PC-3 (cell line): ENCODE measurements around the gene CBX6. TPM values are rescaled to one million over a fixed set of nuclear protein-coding genes. Genes with fewer than 3 reads are reported as not detected.

Experiments used
- ATAC-seq: fragments of 200-7000 bp; cut with Tn5 transposase; 2 replicates; pipeline ENCODE4 v1.9.1; 2020; ENCODE audit warnings: mild to moderate bottlenecking, moderate library complexity
- BruUV-seq: library from RNA; stranded (reverse); fragments of 400-500 nt; replicated peaks from 2 replicates; lab custom pipeline; 2021; lab: Mats Ljungman, UMichigan
- CTCF ChIA-PET: fragments of 300-600 bp; sonication (Branson Sonifier 250); formaldehyde crosslinking; loops from one replicate; lab custom pipeline; 2022; ENCODE audit warnings: antibody characterized with exemption; lab: Charles Lee
- POLR2A ChIA-PET: fragments of 300-600 bp; sonication (Branson Sonifier 250); formaldehyde crosslinking; loops from one replicate; lab custom pipeline; 2022; ENCODE audit warnings: antibody characterized with exemption; ENCODE audit not compliant: unreplicated experiment; lab: Charles Lee
- DNase-seq: peaks from one replicate; pipeline ENCODE4 v3.0.0-alpha.2; 2015
- H2AFZ ChIP-seq: fragments of 300-600 bp; sonication (generic); 2 replicates; pipeline ENCODE4 v1.6.0; 2016; ENCODE audit warnings: antibody characterized with exemption, low read length
- H3F3A ChIP-seq: fragments of 300-600 bp; sonication (generic); one replicate; pipeline ENCODE4 v1.6.0; 2017; ENCODE audit warnings: antibody characterized with exemption, low read length, control low read depth, mild to moderate bottlenecking; ENCODE audit not compliant: unreplicated experiment
- H3K27ac ChIP-seq: fragments of 300-600 bp; sonication (generic); 2 replicates; pipeline ENCODE4 v1.5.1; 2016; ENCODE audit warnings: mild to moderate bottlenecking, low read length
- H3K27me3 ChIP-seq: fragments of 300-600 bp; sonication (generic); 2 replicates; pipeline ENCODE4 v1.6.1; 2016; ENCODE audit warnings: low read length, mixed read lengths
- H3K36me3 ChIP-seq: fragments of 300-600 bp; sonication (generic); 2 replicates; pipeline ENCODE4 v1.6.1; 2016; ENCODE audit warnings: low read depth, mixed run types, low read length, mixed read lengths
- H3K4me1 ChIP-seq: fragments of 300-600 bp; sonication (generic); 2 replicates; pipeline ENCODE4 v1.5.1; 2016; ENCODE audit warnings: low read length; ENCODE audit not compliant: insufficient read depth
- H3K4me2 ChIP-seq: fragments of 300-600 bp; sonication (generic); 2 replicates; pipeline ENCODE4 v1.6.0; 2016; ENCODE audit warnings: low read length
- H3K4me3 ChIP-seq: fragments of 300-600 bp; sonication (generic); 2 replicates; pipeline ENCODE4 v1.5.1; 2016; ENCODE audit warnings: mild to moderate bottlenecking, low read length, mixed read lengths
- H3K79me2 ChIP-seq: fragments of 300-600 bp; sonication (generic); 2 replicates; pipeline ENCODE4 v1.6.1; 2017; ENCODE audit warnings: low read length, mixed read lengths
- H3K9ac ChIP-seq: fragments of 300-600 bp; sonication (generic); 2 replicates; pipeline ENCODE4 v1.6.0; 2016; ENCODE audit warnings: mild to moderate bottlenecking, low read length
- H3K9me2 ChIP-seq: fragments of 300-600 bp; sonication (generic); replicated peaks from 2 replicates; pipeline ENCODE4 v1.6.1; 2016; ENCODE audit warnings: mixed run types, low read length, mixed read lengths
- H3K9me3 ChIP-seq: fragments of 300-600 bp; sonication (generic); 2 replicates; pipeline ENCODE4 v1.6.1; 2016; ENCODE audit warnings: low read length, mixed read lengths
- H4K20me1 ChIP-seq: fragments of 300-600 bp; sonication (generic); 2 replicates; pipeline ENCODE4 v1.6.1; 2016; ENCODE audit warnings: low read length, mixed read lengths
- EZH2 ChIP-seq: fragments of 300-600 bp; sonication (generic); IDR thresholded peaks from one replicate; pipeline ENCODE4 v1.6.1; 2017; ENCODE audit warnings: antibody characterized with exemption, mild to moderate bottlenecking, low read length; ENCODE audit not compliant: unreplicated experiment
- EZH2phosphoT487 ChIP-seq: fragments of 300-600 bp; sonication (generic); IDR thresholded peaks from 2 replicates; pipeline ENCODE4 v1.6.1; 2018; ENCODE audit warnings: mild to moderate bottlenecking, antibody characterized with exemption, low read length, borderline replicate concordance
- intact Hi-C: fragments of 100-400 bp; cut with micrococcal nuclease; formaldehyde crosslinking; loops from 2 replicates; pipeline ENCODE4 v1.9.0; 2023
- total RNA-seq: library from RNA; depleted of rRNA; stranded (reverse); fragments of >200 nt; gene quantifications from 2 replicates; pipeline ENCODE4 v1.2.3, GENCODE V29; 2014
- TF ChIP-seq, protein P1 (sequence below): fragments of 300-600 bp; sonication (generic); conservative IDR thresholded peaks from 2 replicates; pipeline ENCODE4 v1.5.1; 2017; ENCODE audit warnings: antibody characterized with exemption, low read depth, mild to moderate bottlenecking, low read length

CBX6 gene
- total RNA-seq, 1 experiment from 2014 or later = 37.5 TPM

DNA sequence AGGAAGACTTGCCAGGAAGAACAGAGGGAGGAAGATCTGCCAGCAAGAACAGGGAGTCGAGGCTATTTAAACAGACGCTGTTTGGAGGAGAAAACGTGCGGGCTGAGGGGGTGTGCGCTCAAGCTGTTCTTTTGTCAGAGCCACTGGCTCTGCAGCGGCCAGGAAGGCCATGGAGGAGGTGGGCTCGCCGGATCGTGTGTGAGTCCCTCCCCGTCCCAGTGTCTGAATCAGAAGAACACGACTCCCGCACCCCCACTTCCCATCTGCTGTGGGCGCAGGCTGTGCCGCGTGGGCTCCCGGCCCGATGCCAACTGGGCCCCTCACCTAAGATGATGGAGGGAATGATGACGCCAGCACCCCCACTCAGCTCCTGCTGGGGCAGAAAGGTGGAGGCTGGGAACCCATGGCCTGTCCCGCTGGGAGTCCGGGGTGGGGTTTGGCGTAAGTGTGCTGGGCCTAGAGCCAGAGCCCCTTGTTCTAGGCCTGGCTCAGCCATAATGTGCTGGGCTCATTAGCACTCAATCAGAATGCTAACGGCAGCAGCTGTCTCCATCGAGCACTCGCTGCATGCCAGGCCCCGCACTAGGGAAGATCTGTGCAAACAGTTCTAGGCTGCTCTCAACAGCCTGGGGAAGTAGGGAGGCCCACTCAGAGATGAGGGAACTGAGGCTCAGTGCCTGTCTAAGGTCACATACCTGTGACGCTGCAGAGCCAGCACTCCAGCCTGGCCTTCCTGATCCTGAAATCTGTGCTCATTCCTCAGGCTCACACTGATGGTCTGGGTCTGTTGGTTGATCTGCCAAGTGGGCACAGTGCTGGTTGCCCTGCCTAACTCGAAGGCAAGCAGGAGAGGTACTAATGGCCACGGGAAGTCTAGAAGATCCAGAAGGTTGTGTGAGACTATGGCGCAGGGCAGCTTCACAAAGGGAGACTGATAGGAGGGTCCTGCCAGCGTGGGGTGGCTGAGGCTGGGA is 39.7 kb downstream of the CBX6 start:
- Histone ChIP-seq H3K9me3 (no peaks in the 10 kb centered on the region), H3K27ac (no peak overlapping the region), H3K27me3 (no peaks in the 10 kb centered on the region), H3K4me2 (no peak overlapping the region), H3K36me3 (no peaks in the 10 kb centered on the region), H3K4me1 (peaks cover 13% of the 10 kb centered on the region), H3K9me2 (no peaks in the 10 kb centered on the region), H2AFZ (no peak overlapping the region), H3K4me3 (no peak overlapping the region), H3K9ac (no peak overlapping the region), H3F3A (no peaks in the 10 kb centered on the region), H4K20me1 (no peaks in the 10 kb centered on the region), H3K79me2 (no peaks in the 10 kb centered on the region)
- TF ChIP-seq, protein P1, sequence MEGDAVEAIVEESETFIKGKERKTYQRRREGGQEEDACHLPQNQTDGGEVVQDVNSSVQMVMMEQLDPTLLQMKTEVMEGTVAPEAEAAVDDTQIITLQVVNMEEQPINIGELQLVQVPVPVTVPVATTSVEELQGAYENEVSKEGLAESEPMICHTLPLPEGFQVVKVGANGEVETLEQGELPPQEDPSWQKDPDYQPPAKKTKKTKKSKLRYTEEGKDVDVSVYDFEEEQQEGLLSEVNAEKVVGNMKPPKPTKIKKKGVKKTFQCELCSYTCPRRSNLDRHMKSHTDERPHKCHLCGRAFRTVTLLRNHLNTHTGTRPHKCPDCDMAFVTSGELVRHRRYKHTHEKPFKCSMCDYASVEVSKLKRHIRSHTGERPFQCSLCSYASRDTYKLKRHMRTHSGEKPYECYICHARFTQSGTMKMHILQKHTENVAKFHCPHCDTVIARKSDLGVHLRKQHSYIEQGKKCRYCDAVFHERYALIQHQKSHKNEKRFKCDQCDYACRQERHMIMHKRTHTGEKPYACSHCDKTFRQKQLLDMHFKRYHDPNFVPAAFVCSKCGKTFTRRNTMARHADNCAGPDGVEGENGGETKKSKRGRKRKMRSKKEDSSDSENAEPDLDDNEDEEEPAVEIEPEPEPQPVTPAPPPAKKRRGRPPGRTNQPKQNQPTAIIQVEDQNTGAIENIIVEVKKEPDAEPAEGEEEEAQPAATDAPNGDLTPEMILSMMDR = no peak
- TF ChIP-seq EZH2 (no peak), EZH2phosphoT487 (no peak)
- CTCF ChIA-PET = no interaction called here
- intact Hi-C loops = no loop called here
- POLR2A ChIA-PET = no interaction called here
- BruUV-seq = no TSS peak
- ATAC-seq (no peak), DNase-seq (no peak)

DNA sequence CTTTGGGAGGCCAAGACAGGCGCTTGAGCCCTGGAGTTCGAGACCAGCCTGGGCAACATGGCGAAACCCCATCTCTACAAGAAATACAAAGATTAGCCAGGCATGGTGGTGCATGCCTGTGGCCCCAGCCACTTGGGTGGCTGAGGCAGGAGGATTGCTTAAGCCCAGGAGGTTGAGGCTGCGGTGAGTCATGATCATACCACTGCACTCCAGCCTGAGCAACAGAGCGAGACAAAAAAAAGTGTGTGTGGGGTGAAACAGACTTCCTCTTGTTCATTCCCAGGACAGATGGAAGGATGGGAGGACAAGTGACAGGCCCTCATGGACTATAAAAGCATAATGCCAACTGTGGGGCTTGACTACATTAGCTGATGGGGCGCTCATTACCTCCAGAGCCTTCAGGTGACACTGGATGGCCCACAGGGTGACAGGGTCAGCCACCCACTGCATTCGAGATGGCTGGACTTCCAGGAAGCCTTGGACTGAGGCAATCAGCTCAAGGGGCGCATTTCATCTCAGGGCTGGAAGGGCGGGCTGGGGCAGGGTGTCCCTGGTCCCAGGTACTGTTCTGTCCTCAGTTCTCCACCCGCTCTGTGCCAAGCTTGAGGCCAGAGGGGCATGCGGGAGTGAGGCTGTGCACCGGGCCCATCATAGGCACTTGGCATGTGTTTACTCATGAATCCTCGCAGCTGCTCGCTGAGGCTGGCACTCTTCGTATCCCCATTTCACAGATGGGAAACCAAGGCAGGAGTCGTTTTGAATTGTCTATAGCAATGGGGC is 40.7 kb downstream of the CBX6 start:
- Histone ChIP-seq H3K4me2 (no peak overlapping the region), H3K9me2 (no peaks in the 10 kb centered on the region), H3K27me3 (no peaks in the 10 kb centered on the region), H3K9me3 (no peaks in the 10 kb centered on the region), H3F3A (no peaks in the 10 kb centered on the region), H3K27ac (no peak overlapping the region), H3K4me3 (no peak overlapping the region), H3K36me3 (no peaks in the 10 kb centered on the region), H2AFZ (no peak overlapping the region), H3K4me1 (peaks cover 11% of the 10 kb centered on the region), H3K79me2 (no peaks in the 10 kb centered on the region), H4K20me1 (no peaks in the 10 kb centered on the region), H3K9ac (no peak overlapping the region)
- DNase-seq (no peak), ATAC-seq (no peak)
- ChIA-PET POLR2A (no interaction called here), CTCF (no interaction called here)
- BruUV-seq = no TSS peak
- intact Hi-C loops = no loop called here
- TF ChIP-seq, protein P1 = no peak
- no peak for TF ChIP-seq EZH2phosphoT487
- TF ChIP-seq EZH2 = no peak

DNA sequence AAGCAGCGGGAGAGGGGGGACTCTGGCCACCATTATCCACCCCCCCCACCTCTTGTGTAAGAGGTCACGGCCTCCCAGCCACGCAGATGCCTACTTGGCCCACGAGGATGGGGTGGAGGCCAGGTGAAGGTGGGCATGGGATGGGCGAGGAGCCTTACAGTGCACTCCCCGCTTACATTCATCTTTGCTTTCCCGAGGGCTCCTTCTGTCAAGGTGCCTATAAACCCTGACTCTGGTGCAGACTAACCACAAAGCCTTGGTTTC is 41.2 kb downstream of the CBX6 start:
- H3K27me3 ChIP-seq = no peaks in the 10 kb centered on the region
- no peaks in the 10 kb centered on the region for H3F3A ChIP-seq
- no peak overlapping the region for H3K4me3 ChIP-seq
- no peaks in the 10 kb centered on the region for H4K20me1 ChIP-seq
- no peak overlapping the region for H3K27ac ChIP-seq
- H2AFZ ChIP-seq = no peak overlapping the region
- H3K36me3 ChIP-seq = no peaks in the 10 kb centered on the region
- H3K9ac ChIP-seq = no peak overlapping the region
- H3K4me2 ChIP-seq = no peak overlapping the region
- H3K4me1 ChIP-seq = peaks cover 6% of the 10 kb centered on the region
- H3K79me2 ChIP-seq = no peaks in the 10 kb centered on the region
- ATAC-seq = no peak
- POLR2A ChIA-PET = no interaction called here
- CTCF ChIA-PET = no interaction called here
- no peak for DNase-seq
- TF ChIP-seq, protein P1 = no peak
- no peak for TF ChIP-seq EZH2phosphoT487
- TF ChIP-seq EZH2 = no peak
- H3K9me2 ChIP-seq = no peaks in the 10 kb centered on the region
- H3K9me3 ChIP-seq = no peaks in the 10 kb centered on the region
- intact Hi-C loops = no loop called here
- BruUV-seq = no TSS peak
